Immature natural killer cell (primary cell): ENCODE results near the gene SMG6. TPM values are rescaled to one million over a fixed set of nuclear protein-coding genes. Genes with fewer than 3 reads are reported as not detected.
"Not testable (repeated sequence)": the region's sequence is repeated elsewhere in the genome, so short reads cannot be mapped to it uniquely, and the experiment has no call there.

Source experiments
- DNase-seq, 3 donors: peaks; one replicate each; pipeline ENCODE4 v3.0.0; 2022; ENCODE audit warnings: mixed read lengths in 1 of 3
- H3K27ac Mint-ChIP-seq, 6 donors: one replicate each; pipeline ENCODE4 v1.8.0; 2020; ENCODE audit warnings: mixed read lengths in 6 of 6, mild to moderate bottlenecking in 5 of 6, inconsistent platforms in 4 of 6, moderate library complexity in 3 of 6
- H3K27me3 Mint-ChIP-seq, 3 donors: one replicate each; pipeline ENCODE4 v1.8.0; 2020 to 2021; ENCODE audit warnings: low read depth in 3 of 3, mild to moderate bottlenecking in 3 of 3, mixed read lengths in 3 of 3, moderate library complexity in 3 of 3, inconsistent platforms in 1 of 3
- H3K36me3 Mint-ChIP-seq, 3 donors: one replicate each; pipeline ENCODE4 v1.8.0; 2020; ENCODE audit warnings: mixed read lengths in 3 of 3, inconsistent platforms in 2 of 3, mild to moderate bottlenecking in 2 of 3
- H3K4me1 Mint-ChIP-seq, 2 donors: one replicate each; pipeline ENCODE4 v1.8.0; 2020; ENCODE audit warnings: inconsistent platforms in 2 of 2, mild to moderate bottlenecking in 2 of 2, mixed read lengths in 2 of 2, moderate library complexity in 1 of 2
- H3K4me3 Mint-ChIP-seq, 5 donors: one replicate each; pipeline ENCODE4 v1.8.0; 2020; ENCODE audit warnings: mild to moderate bottlenecking in 5 of 5, mixed read lengths in 5 of 5, inconsistent platforms in 3 of 5, moderate library complexity in 3 of 5
- H3K9me3 Mint-ChIP-seq, 6 donors: one replicate each; pipeline ENCODE4 v1.8.0; 2020; ENCODE audit warnings: mild to moderate bottlenecking in 6 of 6, mixed read lengths in 6 of 6, inconsistent platforms in 4 of 6, moderate library complexity in 3 of 6
- polyA plus RNA-seq, 3 donors: library from polyadenylated mRNA; unstranded; fragments of 300-500 nt; fragmentation: Illumina TruSeq; gene quantifications; one replicate each; pipeline ENCODE4 v1.2.3, GENCODE V29; 2021

Gene SMG6
- polyA plus RNA-seq, 3 donors from 2014 or later, result 1.6 to 9.8 (median 4.7) TPM

- H3K27ac Mint-ChIP-seq, result peak overlapping the region; percentile 76 to 97 (median 92)
- peaks cover 0 to 13% (median 4%) of the 10 kb centered on the region in 3 donors for H3K36me3 Mint-ChIP-seq
- no peak for DNase-seq
- H3K27me3 Mint-ChIP-seq, result peaks cover 2 to 8% (median 6%) of the 10 kb centered on the region in 3 donors
- H3K9me3 Mint-ChIP-seq, result no peaks in the 10 kb centered on the region
- peaks cover 55 to 60% of the 10 kb centered on the region in 2 donors for H3K4me1 Mint-ChIP-seq
- H3K4me3 Mint-ChIP-seq, result peak overlapping the region in 1 of 5 donors; percentile 4
Observed at GRCh38 chr17:2211661-2212399, 91.8 kb downstream of the SMG6 start.

DNA sequence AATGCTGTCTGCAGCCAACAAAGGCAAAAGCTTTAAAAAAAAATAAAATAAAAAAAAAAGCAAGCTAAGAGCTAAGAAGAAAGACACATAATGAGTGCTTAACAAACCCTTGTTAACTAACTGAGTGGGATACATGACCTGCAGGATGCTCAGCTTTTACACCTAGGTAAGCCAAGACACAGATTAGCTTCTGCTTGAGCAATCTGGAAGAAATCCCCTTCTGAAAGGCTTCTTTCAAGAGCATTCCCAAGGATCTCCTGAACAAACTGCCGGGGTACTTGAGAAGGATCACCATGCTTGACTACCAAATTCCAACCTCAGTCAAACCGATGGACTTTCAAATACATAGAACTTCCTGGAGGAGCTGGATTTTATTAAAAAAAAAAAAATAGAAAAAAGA, 92.9 kb downstream of the SMG6 start:
- no peak overlapping the region for H3K4me3 Mint-ChIP-seq
- no peaks in the 10 kb centered on the region for H3K9me3 Mint-ChIP-seq
- H3K36me3 Mint-ChIP-seq, result peaks cover 0 to 13% (median 4%) of the 10 kb centered on the region in 3 donors
- peaks cover 2 to 7% (median 2%) of the 10 kb centered on the region in 3 donors for H3K27me3 Mint-ChIP-seq
- H3K4me1 Mint-ChIP-seq, result peaks cover 46 to 49% of the 10 kb centered on the region in 2 donors
- H3K27ac Mint-ChIP-seq, result peak overlapping the region in 1 of 6 donors; percentile 49
- DNase-seq, result no peak

GRCh38 chr17:2207815-2208515, 95.6 kb downstream of the SMG6 start:
- Mint-ChIP-seq H3K27ac (peak overlapping the region in 2 of 6 donors; percentile 28 to 46), H3K4me1 (peaks cover 27 to 29% of the 10 kb centered on the region in 2 donors), H3K9me3 (no peaks in the 10 kb centered on the region), H3K27me3 (peaks cover 0 to 2% (median 0%) of the 10 kb centered on the region in 3 donors), H3K36me3 (peaks cover 0 to 13% (median 4%) of the 10 kb centered on the region in 3 donors), H3K4me3 (no peak overlapping the region)
- no peak for DNase-seq

DNA sequence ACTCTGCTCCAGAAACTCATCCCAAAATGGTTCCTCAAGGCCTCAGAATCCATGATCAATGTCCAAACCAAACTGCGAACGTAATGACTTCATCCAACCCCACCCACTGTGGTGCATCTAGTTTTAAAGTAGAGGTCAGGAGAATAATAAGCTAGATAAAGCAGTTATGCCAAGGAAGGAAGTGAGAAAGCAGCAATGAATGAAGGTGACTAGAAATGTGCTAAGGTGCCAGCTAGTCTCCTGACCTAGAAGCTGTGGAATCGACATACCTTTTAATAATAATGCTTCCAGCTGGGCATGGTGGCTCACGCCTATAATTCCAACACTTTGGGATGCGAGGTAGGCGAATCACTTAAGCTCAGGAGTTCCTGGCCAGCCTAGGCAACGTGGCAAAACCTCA, 99.2 kb downstream of the SMG6 start:
- Mint-ChIP-seq H3K36me3 (peaks cover 0 to 2% (median 0%) of the 10 kb centered on the region in 3 donors), H3K27me3 (peaks cover 0 to 2% (median 0%) of the 10 kb centered on the region in 3 donors), H3K4me3 (no peak overlapping the region), H3K27ac (peak overlapping the region in 1 of 6 donors; percentile 25), H3K9me3 (no peaks in the 10 kb centered on the region), H3K4me1 (peaks cover 19 to 29% of the 10 kb centered on the region in 2 donors)
- no peak for DNase-seq

GRCh38 chr17:2203818-2204217, 99.8 kb downstream of the SMG6 start:
- Mint-ChIP-seq H3K27ac (no peak overlapping the region), H3K4me3 (no peak overlapping the region), H3K27me3 (peaks cover 0 to 2% (median 0%) of the 10 kb centered on the region in 3 donors), H3K4me1 (peaks cover 19 to 29% of the 10 kb centered on the region in 2 donors), H3K36me3 (peaks cover 0 to 6% (median 0%) of the 10 kb centered on the region in 3 donors), H3K9me3 (no peaks in the 10 kb centered on the region)
- DNase-seq, result no peak

DNA sequence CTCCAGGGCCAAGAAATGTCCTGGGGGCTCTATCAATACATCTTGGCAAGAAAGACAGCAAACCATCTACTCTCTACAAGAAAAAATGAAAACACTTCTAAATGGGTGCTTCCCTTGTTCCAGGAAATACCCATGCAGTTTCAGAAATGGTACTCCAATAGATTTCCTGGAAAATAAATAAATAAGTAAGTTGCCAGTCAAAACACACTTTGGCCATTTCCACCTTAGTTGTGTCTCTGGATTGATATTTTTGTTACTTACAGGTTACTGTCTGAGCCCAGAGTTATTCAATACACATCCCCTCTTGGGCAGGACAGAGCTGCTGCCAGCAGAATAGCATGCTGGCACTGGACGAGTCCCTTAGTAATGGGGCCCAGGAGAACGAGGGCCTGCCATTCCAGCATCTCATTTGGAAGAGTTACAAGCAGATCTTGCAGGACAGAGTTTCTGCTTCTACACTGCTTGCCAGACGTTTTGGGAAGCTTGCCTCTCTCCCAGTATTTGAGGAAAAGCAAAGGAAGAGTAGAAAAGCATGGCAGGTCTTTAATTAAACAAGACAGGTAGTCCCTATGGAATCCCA, 100.5 kb downstream of the SMG6 start:
- no peak for DNase-seq
- H3K9me3 Mint-ChIP-seq, result no peaks in the 10 kb centered on the region
- H3K4me1 Mint-ChIP-seq, result peaks cover 17 to 24% of the 10 kb centered on the region in 2 donors
- H3K4me3 Mint-ChIP-seq, result no peak overlapping the region
- peaks cover 0 to 2% (median 0%) of the 10 kb centered on the region in 3 donors for H3K27me3 Mint-ChIP-seq
- H3K27ac Mint-ChIP-seq, result peak overlapping the region in 2 of 6 donors; percentile 7 to 19
- H3K36me3 Mint-ChIP-seq, result peaks cover 0 to 4% (median 0%) of the 10 kb centered on the region in 3 donors

GRCh38 chr17:2202302-2202995, 101.1 kb downstream of the SMG6 start:
- Mint-ChIP-seq H3K4me1 (peaks cover 15 to 23% of the 10 kb centered on the region in 2 donors), H3K4me3 (no peak overlapping the region), H3K9me3 (no peaks in the 10 kb centered on the region), H3K36me3 (peaks cover 0 to 3% (median 0%) of the 10 kb centered on the region in 3 donors), H3K27ac (peak overlapping the region in 4 of 6 donors; percentile 7 to 64 (median 30)), H3K27me3 (peaks cover 0 to 2% (median 0%) of the 10 kb centered on the region in 3 donors)
- DNase-seq, result no peak

GRCh38 chr17:2199386-2199785, 104.2 kb downstream of the SMG6 start:
- peaks cover 31 to 40% of the 10 kb centered on the region in 2 donors for H3K4me1 Mint-ChIP-seq

DNA sequence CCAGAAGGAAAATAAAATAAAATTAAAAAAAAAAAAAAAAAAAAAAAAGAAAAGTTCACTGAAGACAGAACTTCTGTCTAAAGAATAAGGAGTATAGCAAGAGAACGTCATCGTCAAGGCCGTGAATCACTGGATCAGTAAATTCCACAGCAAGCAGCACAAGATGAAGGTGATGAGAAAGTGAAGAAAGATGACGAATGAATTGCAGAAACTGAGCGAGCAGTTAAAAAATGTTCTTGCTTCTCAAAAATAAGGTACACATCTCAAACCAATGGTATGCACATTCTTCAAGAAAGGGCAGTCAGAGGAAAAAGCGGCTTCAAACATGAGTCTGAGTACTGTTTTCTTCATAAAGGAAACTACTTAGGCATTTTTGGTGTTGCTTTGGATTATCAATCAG, 104.7 kb downstream of the SMG6 start:
- peaks cover 35 to 45% of the 10 kb centered on the region in 2 donors for H3K4me1 Mint-ChIP-seq

More at GRCh38 chr17:2199386-2199785, 104.2 kb downstream of the SMG6 start:
- not testable (repeated sequence) for H3K4me3 Mint-ChIP-seq, H3K27me3 Mint-ChIP-seq, DNase-seq, H3K9me3 Mint-ChIP-seq, H3K27ac Mint-ChIP-seq, H3K36me3 Mint-ChIP-seq

DNA sequence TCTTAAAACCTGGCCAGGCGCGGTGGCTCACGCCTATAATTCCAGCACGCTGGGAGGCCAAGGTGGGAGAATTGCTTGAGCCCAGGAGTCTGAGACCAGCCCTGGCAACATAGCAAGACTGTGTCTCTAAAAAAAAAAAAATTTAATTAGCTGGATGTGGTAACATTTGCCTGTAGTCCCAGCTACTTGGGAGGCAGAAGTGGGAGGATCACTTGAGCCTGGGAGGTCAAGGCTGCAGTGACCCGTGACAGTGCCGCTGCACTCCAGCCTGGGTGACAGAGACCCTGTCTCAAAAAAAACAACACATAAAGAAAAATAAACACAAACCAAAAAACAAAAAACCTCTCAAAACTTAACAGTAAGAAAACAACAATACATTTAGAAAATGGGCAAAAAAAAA, 106.3 kb downstream of the SMG6 start:
- Mint-ChIP-seq H3K4me3 (no peak overlapping the region), H3K27me3 (peaks cover 0 to 4% (median 0%) of the 10 kb centered on the region in 3 donors)
- no peak for DNase-seq

More for the DNA sequence above, 104.7 kb downstream of the SMG6 start:
- Mint-ChIP-seq H3K27me3 (peaks cover 0 to 1% (median 0%) of the 10 kb centered on the region in 3 donors), H3K27ac (no peak overlapping the region), H3K36me3 (peaks cover 8 to 9% (median 8%) of the 10 kb centered on the region in 3 donors), H3K4me3 (no peak overlapping the region), H3K9me3 (no peaks in the 10 kb centered on the region)
- DNase-seq, result no peak

GRCh38 chr17:2195729-2196128, 107.9 kb downstream of the SMG6 start:
- H3K4me3 Mint-ChIP-seq, result peak overlapping the region in 1 of 5 donors; percentile 17
- no peaks in the 10 kb centered on the region for H3K9me3 Mint-ChIP-seq
- no peak for DNase-seq
- H3K36me3 Mint-ChIP-seq, result peaks cover 10 to 12% (median 12%) of the 10 kb centered on the region in 3 donors
- peak overlapping the region in 3 of 6 donors; percentile 52 to 60 (median 56) for H3K27ac Mint-ChIP-seq
- peaks cover 2 to 4% (median 2%) of the 10 kb centered on the region in 3 donors for H3K27me3 Mint-ChIP-seq
- H3K4me1 Mint-ChIP-seq, result peaks cover 53% of the 10 kb centered on the region in 2 donors

More for the DNA sequence above, 106.3 kb downstream of the SMG6 start:
- Mint-ChIP-seq H3K9me3 (no peaks in the 10 kb centered on the region), H3K4me1 (peaks cover 39 to 46% of the 10 kb centered on the region in 2 donors), H3K36me3 (peaks cover 10 to 12% (median 12%) of the 10 kb centered on the region in 3 donors), H3K27ac (no peak overlapping the region)

DNA sequence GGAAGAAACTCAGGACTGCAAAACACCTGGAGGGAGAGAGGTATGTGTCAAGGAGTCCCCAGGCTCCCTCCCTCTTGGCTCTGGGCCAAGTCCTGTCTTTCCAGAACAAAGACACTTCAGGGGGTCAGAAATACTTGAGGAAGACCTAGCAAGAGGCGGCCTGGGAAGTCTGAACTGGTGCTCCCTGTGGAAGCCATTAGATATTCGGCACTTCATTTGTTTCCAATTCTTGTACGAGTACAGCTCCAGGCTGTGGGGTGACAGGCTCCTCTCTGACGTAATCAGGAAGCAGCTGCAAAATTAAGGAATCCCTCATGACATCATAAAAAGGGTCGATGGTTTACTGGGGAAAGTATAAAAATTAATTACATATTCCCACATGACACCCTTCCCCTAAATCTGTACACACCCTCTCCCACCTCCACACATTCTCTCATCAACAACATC, 108.7 kb downstream of the SMG6 start:
- H3K27ac Mint-ChIP-seq, result peak overlapping the region in 4 of 6 donors; percentile 42 to 80 (median 53)
- H3K36me3 Mint-ChIP-seq, result peaks cover 10 to 12% (median 12%) of the 10 kb centered on the region in 3 donors
- peaks cover 2 to 4% (median 2%) of the 10 kb centered on the region in 3 donors for H3K27me3 Mint-ChIP-seq
- peaks cover 60 to 61% of the 10 kb centered on the region in 2 donors for H3K4me1 Mint-ChIP-seq
- H3K4me3 Mint-ChIP-seq, result no peak overlapping the region
- H3K9me3 Mint-ChIP-seq, result no peaks in the 10 kb centered on the region
- DNase-seq, result no peak
